Adrenal gland (tissue), 12 donors: Measurements from ENCODE around the gene NDUFAF3. TPM values are rescaled to one million over a fixed set of nuclear protein-coding genes. Genes with fewer than 3 reads are reported as not detected.
"Not testable (repeated sequence)": the region's sequence is repeated elsewhere in the genome, so short reads cannot be mapped to it uniquely, and the experiment has no call there.

Experiments used
- DNase-seq, 7 donors: peaks; one replicate each; pipeline ENCODE4 v3.0.0-alpha.2; 2019 to 2020
- H3K27ac ChIP-seq, 5 donors: fragments of 200-600 bp; sonication (generic) in 4 of 5; 1 replicate in 3 of 5; 2 replicates in 2 of 5; pipeline versions ENCODE4 v1.5.1 to v1.8.0; 2016 to 2020; ENCODE audit warnings: mild to moderate bottlenecking in 1 of 5
- H3K27me3 ChIP-seq: fragments of 200-600 bp; 2 replicates; pipeline ENCODE4 v1.8.0; 2021
- H3K36me3 ChIP-seq, 2 donors: fragments of 200-600 bp; replicated peaks in 1 of 2; 1 replicate in 1 of 2; 2 replicates in 1 of 2; pipeline versions ENCODE4 v1.5.1 to v1.8.0; 2018 to 2022
- H3K4me1 ChIP-seq, 2 donors: fragments of 200-600 bp; replicated peaks in 1 of 2; 1 replicate in 1 of 2; 2 replicates in 1 of 2; pipeline versions ENCODE4 v1.5.1 to v1.8.0; 2018 to 2021
- H3K4me3 ChIP-seq, 4 donors: fragments of 200-600 bp; sonication (generic) in 3 of 4; one replicate each; pipeline ENCODE4 v1.5.1; 2016 to 2018
- H3K9me3 ChIP-seq, 3 donors: fragments of 200-600 bp; sonication (generic) in 1 of 3; replicated peaks in 1 of 3; 1 replicate in 2 of 3; 2 replicates in 1 of 3; pipeline versions ENCODE4 v1.5.1 to v1.8.0; 2016 to 2021
- POLR2A ChIP-seq, 2 donors: fragments of 450-650 bp; IDR thresholded peaks; one replicate each; pipeline ENCODE4 v1.6.1; 2017; ENCODE audit warnings: antibody characterized with exemption in 2 of 2, mild to moderate bottlenecking in 2 of 2, moderate library complexity in 1 of 2
- WGBS, 4 donors: extraction: QIAGEN DNeasy Blood & Tissue Kit in 2 of 4; methylation state at CpG; one replicate each; pipeline versions ENCODE4 v1.1.5 to v1.1.7; 2013 to 2017; 5-methylcytosine and 5-hydroxymethylcytosine counted together
- intact Hi-C, 2 donors: fragments of 100-400 bp; cut with DNase I; formaldehyde crosslinking; loops; one replicate each; pipeline versions ENCODE4 v1.14.1 to v1.15.0; 2022 to 2023
- polyA plus RNA-seq, 3 donors: library from polyadenylated mRNA; stranded (reverse); fragments of 200-250 nt in 2 of 3; fragments of 350-450 nt in 1 of 3; fragmentation: Illumina TruSeq in 1 of 3; extraction: RNeasy Lipid Tissue Mini Kit (QIAGEN cat#74804) in 1 of 3; gene quantifications; one replicate each; pipeline ENCODE4 v1.2.3, GENCODE V29; 2013 to 2014
- total RNA-seq, 9 donors: library from RNA; depleted of rRNA in 4 of 9; stranded (reverse); fragments of >200 nt in 4 of 9; fragments of 120-200 nt in 1 of 9; fragmentation: NEBNext Ultra II Directional in 1 of 9; extraction: Animal tissue kit (Norgen Biotek cat#: 25700) in 1 of 9; gene quantifications; one replicate each; pipeline versions ENCODE4 v1.1.0 to v1.2.4, GENCODE V29; 2013 to 2023
- TF ChIP-seq, protein P1 (sequence below), 6 experiments: fragments of 450-650 bp in 4 of 6; fragments of 200-600 bp in 2 of 6; sonication (generic) in 1 of 6; IDR thresholded peaks; 1 replicate in 5 of 6; 2 replicates in 1 of 6; pipeline versions ENCODE4 v1.5.1 to v1.8.0; 2016 to 2021; ENCODE audit warnings: antibody characterized with exemption in 6 of 6, mild to moderate bottlenecking in 2 of 6, moderate library complexity in 1 of 6
- donor health status: healthy with polysubstance abuse.
- donor health status: Bipolar disorder and iron deficiency.
- donor health status: DM: yes; HTN: yes; CAD: no.
- donor health status: DM: no; HTN: no; CAD: no.
- donor health status: DM: no; HTN: no; CAD: no.
- donor health status: DM: yes; HTN: yes; CAD: no.

Gene NDUFAF3
- total and polyA plus RNA-seq, 12 donors: 87.2 to 578 (median 173) TPM

DNA sequence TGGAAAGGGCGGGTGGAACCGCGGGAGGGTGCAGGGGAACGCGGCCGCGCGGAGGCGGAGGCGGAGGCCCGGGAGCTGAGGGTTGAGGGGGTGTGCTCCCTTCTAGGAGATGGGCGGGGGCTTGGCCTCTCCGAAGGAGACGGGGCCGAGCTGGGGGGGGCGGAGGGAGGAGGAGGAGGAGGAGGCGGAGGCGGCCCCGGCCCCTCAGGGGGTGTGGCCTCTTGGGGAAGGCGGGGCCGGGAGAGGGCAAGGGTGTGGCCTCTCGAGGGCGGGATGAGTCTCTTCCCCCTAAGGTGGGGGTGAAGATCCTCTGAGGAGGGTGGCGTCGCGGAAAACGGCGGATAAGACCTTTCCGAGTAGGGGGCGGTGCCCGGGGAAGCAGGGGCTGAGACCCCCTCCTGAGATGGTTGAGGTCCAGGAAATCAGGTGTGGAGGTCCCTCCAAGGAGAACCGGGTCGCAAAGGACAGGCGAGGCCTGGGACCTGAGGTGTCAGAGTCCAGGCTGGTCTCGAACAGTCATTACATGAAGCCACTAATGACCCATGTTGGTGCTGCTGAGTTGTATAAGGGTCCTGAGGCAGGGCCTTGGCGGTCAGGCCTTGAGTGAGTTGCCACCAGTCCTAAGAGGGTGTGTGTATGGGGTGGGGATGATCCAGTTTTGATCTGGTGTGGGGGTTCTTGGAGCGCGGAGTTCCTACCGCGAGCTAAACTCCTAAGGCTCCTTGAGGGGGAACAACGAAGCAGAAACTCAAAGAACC lies 14.0 kb upstream of the NDUFAF3 start:
- WGBS, 4 donors: 8 to 21% (median 15%) methylated on average over 17 to 40 of the region's 41 CpGs
- TF ChIP-seq, protein P1, sequence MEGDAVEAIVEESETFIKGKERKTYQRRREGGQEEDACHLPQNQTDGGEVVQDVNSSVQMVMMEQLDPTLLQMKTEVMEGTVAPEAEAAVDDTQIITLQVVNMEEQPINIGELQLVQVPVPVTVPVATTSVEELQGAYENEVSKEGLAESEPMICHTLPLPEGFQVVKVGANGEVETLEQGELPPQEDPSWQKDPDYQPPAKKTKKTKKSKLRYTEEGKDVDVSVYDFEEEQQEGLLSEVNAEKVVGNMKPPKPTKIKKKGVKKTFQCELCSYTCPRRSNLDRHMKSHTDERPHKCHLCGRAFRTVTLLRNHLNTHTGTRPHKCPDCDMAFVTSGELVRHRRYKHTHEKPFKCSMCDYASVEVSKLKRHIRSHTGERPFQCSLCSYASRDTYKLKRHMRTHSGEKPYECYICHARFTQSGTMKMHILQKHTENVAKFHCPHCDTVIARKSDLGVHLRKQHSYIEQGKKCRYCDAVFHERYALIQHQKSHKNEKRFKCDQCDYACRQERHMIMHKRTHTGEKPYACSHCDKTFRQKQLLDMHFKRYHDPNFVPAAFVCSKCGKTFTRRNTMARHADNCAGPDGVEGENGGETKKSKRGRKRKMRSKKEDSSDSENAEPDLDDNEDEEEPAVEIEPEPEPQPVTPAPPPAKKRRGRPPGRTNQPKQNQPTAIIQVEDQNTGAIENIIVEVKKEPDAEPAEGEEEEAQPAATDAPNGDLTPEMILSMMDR (IDR thresholded peaks at IDR 0.05): no peak
- no peak for TF ChIP-seq POLR2A (IDR thresholded peaks at IDR 0.05)
- Histone ChIP-seq H3K27me3 (no peaks in the 10 kb centered on the region), H3K4me1 (peaks cover 27 to 41% of the 10 kb centered on the region in 2 donors), H3K4me3 (peak overlapping the region; percentile 19 to 83 (median 56)), H3K36me3 (peaks cover 0 to 13% of the 10 kb centered on the region in 2 donors), H3K27ac (peak overlapping the region; percentile 84 to 98 (median 94)), H3K9me3 (no peaks in the 10 kb centered on the region)
- peak; percentile 94 to 97 (median 95) for DNase-seq
- intact Hi-C loops: no loop called here

DNA sequence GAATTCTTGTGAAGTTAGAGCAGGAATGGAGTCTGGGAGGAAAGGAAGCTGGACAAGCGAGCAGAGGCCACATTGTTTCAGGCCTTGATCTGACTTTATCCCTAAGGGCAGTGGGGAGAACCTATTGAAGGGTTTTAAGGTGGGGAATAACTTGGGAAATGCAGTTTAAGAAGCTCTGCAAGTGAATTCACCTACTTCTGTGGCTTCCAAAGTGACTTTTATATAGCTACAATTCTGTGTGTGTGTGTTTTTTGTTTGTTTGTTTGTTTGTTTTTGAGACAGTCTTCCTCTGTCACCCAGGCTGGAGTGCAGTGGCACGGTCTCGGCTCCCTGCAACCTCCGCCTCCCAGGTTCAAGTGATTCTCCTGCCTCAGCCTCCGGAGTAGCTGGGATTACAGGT lies 13.3 kb upstream of the NDUFAF3 start:
- Histone ChIP-seq H3K4me1 (peaks cover 27 to 43% of the 10 kb centered on the region in 2 donors), H3K4me3 (peak overlapping the region in 1 of 4 donors; percentile 66), H3K36me3 (peaks cover 0 to 14% of the 10 kb centered on the region in 2 donors), H3K27ac (peak overlapping the region in 4 of 5 donors; percentile 84 to 95 (median 92))
- intact Hi-C loops, DNase-seq, H3K9me3 ChIP-seq, H3K27me3 ChIP-seq: not testable (repeated sequence)
- WGBS, 4 donors: 77 to 89% (median 84%) methylated on average over 5 of the region's 5 CpGs

DNA sequence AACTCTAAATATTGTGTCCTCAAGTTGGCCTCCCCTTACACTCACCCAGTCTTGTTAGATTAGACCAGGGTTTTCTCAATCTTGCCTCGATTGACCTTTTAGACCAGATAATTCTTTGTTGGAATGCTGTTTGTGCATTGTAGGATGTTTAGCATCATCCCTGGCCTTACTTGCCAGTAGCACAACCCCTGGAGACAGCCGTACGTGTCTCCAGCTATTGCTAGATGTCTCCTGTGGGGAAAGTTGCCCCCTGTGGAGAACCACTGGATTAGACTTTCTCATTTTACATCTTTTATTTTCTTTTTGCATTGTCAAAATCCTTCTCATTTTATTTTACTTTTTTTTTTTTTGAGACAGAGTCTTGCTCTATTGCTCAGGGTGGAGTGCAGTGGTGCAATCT lies 12.5 kb upstream of the NDUFAF3 start:
- Histone ChIP-seq H3K4me3 (no peak overlapping the region), H3K4me1 (peaks cover 27 to 43% of the 10 kb centered on the region in 2 donors), H3K9me3 (no peaks in the 10 kb centered on the region), H3K27ac (no peak overlapping the region), H3K36me3 (peaks cover 0 to 19% of the 10 kb centered on the region in 2 donors), H3K27me3 (no peaks in the 10 kb centered on the region)
- no peak for DNase-seq
- 71 to 77% (median 74%) methylated on average over 3 of the region's 3 CpGs for WGBS, 4 donors
- no peak for TF ChIP-seq POLR2A (IDR thresholded peaks at IDR 0.05)
- TF ChIP-seq, protein P1 (IDR thresholded peaks at IDR 0.05): no peak
- intact Hi-C loops: no loop called here

DNA sequence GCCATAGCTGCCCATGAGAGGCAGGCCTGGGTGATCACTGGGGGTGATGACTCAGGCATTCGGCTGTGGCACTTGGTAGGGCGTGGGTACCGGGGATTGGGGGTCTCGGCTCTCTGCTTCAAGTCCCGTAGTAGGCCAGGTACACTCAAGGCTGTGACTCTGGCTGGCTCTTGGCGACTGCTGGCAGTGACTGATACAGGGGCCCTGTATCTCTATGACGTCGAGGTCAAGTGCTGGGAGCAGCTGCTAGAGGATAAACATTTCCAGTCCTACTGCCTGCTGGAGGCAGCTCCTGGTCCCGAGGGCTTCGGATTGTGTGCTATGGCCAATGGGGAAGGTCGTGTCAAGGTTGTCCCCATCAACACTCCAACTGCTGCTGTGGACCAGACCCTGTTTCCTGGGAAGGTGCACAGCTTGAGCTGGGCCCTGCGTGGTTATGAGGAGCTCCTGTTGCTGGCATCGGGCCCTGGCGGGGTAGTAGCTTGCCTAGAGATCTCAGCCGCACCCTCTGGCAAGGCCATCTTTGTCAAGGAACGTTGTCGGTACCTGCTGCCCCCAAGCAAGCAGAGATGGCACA lies 9.4 kb upstream of the NDUFAF3 start:
- Histone ChIP-seq H3K36me3 (peaks cover 0 to 42% of the 10 kb centered on the region in 2 donors), H3K27me3 (no peaks in the 10 kb centered on the region), H3K27ac (peak overlapping the region in 3 of 5 donors; percentile 32 to 64 (median 58)), H3K9me3 (no peaks in the 10 kb centered on the region), H3K4me1 (peaks cover 27 to 39% of the 10 kb centered on the region in 2 donors), H3K4me3 (no peak overlapping the region)
- DNase-seq: peak in 5 of 7 donors; percentile 55 to 67 (median 63)
- TF ChIP-seq, protein P1 (IDR thresholded peaks at IDR 0.05): no peak
- TF ChIP-seq POLR2A (IDR thresholded peaks at IDR 0.05): peak in 1 of 2 donors; percentile 20
- 47 to 65% (median 55%) methylated on average over 4 to 17 of the region's 17 CpGs for WGBS, 4 donors
- intact Hi-C loops: no loop called here
